HG02798 (cell line): ENCODE data around the gene EDEM3.

Experiments used
- ATAC-seq: cut with Tn5 transposase; IDR thresholded peaks from one replicate; pipeline ENCODE4 v1.9.1; 2021; ENCODE audit warnings: mild to moderate bottlenecking; ENCODE audit not compliant: unreplicated experiment, poor library complexity

The EDEM3 gene

DNA sequence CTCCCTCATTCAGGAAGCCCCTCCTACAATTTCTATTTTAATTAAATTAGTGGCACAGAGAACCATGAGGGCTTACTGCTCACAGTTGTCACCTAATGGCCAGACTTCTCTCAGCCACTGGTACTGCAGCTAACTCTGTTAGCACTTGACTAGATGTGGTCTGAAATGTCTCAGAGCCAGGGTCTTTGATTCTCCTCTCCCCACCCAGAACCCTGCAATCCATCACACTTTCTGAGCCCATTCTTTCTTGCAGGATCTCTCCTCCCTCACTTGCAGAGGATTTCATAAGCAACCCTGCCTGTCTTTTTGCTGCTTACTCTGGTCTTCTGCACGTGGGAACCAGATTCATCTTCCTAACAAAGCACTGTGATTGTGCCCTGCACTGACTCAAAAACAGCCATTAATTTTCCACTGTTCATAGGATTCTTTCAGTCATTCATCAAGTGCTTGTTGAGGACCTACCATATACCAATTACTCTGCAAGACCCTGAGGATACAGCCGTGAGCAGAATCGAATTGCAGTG, 108.4 kb downstream of the EDEM3 start:
- ATAC-seq: no peak

DNA sequence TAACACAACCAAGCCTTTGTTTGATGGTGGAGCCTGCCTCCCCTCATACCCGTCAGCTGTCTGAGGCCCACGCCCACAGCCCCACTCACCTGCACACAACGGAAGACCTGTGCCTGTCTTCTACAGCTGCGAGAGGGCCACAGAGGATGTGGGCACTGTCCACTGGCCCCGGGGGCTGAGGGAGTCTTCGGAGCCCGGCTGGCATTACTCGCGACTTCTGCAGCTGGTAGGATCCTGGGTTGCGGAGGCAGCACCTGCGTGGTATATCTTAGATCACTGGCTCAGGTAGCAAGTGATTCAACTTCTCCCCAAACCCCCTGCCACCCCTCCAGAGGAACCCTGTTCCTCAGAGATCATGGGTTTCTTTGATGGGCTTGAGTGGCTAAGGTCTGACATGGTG, 109.9 kb downstream of the EDEM3 start:
- no peak for ATAC-seq

DNA sequence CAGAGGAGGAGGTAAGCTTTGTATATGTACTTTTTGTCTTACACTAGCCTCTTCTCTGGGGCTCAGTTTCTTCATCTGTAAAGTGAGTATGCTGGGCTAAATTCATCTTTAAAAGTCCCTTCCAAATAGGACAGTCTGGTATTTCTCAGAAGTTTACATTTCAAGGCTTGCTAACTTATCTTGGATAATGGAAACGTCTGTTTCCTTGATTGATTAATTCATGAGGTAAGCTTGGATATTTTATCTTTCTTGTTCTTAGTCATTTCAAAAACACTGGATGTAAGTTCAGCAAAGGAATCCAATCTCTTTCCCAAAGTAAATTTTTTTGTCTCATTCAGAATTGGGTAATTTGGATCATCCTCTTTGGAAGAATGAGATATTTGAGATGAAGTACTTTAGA, 111.0 kb downstream of the EDEM3 start:
- no peak for ATAC-seq

DNA sequence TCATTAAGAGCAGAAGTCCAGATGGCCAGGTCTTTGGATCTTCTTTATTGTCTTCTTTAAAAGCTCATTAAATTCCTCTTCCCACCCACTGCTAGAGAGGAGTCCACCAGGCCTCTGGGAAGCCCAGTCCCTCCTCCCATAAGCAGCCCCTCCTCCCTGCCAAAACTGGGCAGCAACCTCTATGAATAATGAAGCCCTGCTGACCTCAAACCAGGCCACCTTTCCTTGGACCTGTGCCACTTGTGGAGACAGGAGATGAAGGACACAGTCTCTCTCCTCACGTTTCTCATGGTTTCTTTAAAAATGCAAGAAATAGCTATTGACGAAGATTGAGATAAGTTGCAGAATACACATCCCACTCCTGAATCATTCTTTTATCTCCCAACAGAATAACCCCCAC, 112.8 kb downstream of the EDEM3 start:
- no peak for ATAC-seq

DNA sequence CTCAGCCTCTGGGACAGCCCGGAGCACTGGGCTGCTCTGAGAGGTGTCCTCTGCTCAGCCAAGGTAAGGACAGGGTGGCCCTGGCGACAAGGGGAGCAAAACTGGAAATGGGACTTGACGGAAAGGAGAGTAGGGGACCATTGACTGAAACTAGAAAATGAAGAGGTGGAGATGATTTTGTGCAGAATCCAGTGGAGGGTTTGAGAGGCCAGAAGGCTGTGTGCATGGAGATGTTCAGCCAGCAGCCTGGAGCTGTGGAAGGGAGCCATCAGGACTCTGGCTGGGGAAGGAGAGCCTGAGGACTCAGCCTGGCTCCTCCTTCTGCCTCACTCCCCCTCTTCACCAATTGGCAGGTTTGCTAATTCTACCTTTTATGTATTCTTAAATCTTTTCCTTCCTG, 114.2 kb downstream of the EDEM3 start:
- no peak for ATAC-seq
